Liver (tissue), 9 donors: ENCODE data around the gene ARHGEF33. TPM values are rescaled to one million over a fixed set of nuclear protein-coding genes. Genes with fewer than 3 reads are reported as not detected.

Source experiments
- DNase-seq: peaks from one replicate; pipeline ENCODE4 v3.0.0-alpha.2; 2017; ENCODE audit warnings: low spot score
- H3K27ac ChIP-seq, 2 donors: one replicate each; pipeline ENCODE4 v1.7.0; 2013; ENCODE audit warnings: inconsistent platforms in 2 of 2, low read length in 2 of 2, control low read depth in 1 of 2, low read depth in 1 of 2, mild to moderate bottlenecking in 1 of 2
- H3K27me3 ChIP-seq, 4 donors: one replicate each; pipeline versions ENCODE4 v1.6.1 to v1.7.0; 2013; ENCODE audit warnings: low read length in 3 of 4, inconsistent platforms in 1 of 4, mild to moderate bottlenecking in 1 of 4, moderate library complexity in 1 of 4; ENCODE audit not compliant: control insufficient read depth in 4 of 4, insufficient read depth in 4 of 4
- H3K36me3 ChIP-seq, 4 donors: one replicate each; pipeline versions ENCODE4 v1.6.1 to v1.7.0; 2013; ENCODE audit warnings: low read length in 3 of 4, mild to moderate bottlenecking in 3 of 4, low read depth in 1 of 4, moderate library complexity in 1 of 4; ENCODE audit not compliant: control insufficient read depth in 4 of 4, insufficient read depth in 3 of 4
- H3K4me1 ChIP-seq, 4 donors: one replicate each; pipeline versions ENCODE4 v1.6.1 to v1.7.0; 2013; ENCODE audit warnings: low read length in 3 of 4, mild to moderate bottlenecking in 3 of 4, moderate library complexity in 1 of 4; ENCODE audit not compliant: control insufficient read depth in 4 of 4, insufficient read depth in 4 of 4
- H3K4me3 ChIP-seq, 3 donors: one replicate each; pipeline versions ENCODE4 v1.6.1 to v1.7.0; 2013; ENCODE audit warnings: low read length in 3 of 3, control low read depth in 1 of 3, low read depth in 1 of 3, mild to moderate bottlenecking in 1 of 3
- H3K9ac ChIP-seq, 2 donors: one replicate each; pipeline ENCODE4 v1.7.0; 2013; ENCODE audit warnings: low read length in 2 of 2, mild to moderate bottlenecking in 2 of 2, moderate library complexity in 2 of 2, control low read depth in 1 of 2, low read depth in 1 of 2
- H3K9me3 ChIP-seq, 4 donors: one replicate each; pipeline versions ENCODE4 v1.6.1 to v1.7.0; 2013; ENCODE audit warnings: low read length in 3 of 4; ENCODE audit not compliant: control insufficient read depth in 4 of 4
- ATF3 ChIP-seq: IDR thresholded peaks from 2 replicates; pipeline ENCODE4 v1.6.1; 2016; ENCODE audit warnings: antibody characterized with exemption
- EGR1 ChIP-seq, 2 donors: IDR thresholded peaks; 2 replicates each; pipeline ENCODE4 v1.6.1; 2016 to 2018; ENCODE audit warnings: antibody characterized with exemption in 2 of 2, low read depth in 2 of 2
- FOXA2 ChIP-seq: IDR thresholded peaks from 2 replicates; pipeline ENCODE4 v1.6.1; 2016; ENCODE audit warnings: antibody characterized with exemption
- GABPA ChIP-seq, 2 donors: IDR thresholded peaks in 1 of 2; conservative IDR thresholded peaks in 1 of 2; 2 replicates each; pipeline ENCODE4 v1.6.1; 2016; ENCODE audit warnings: antibody characterized with exemption in 2 of 2, mild to moderate bottlenecking in 1 of 2, moderate library complexity in 1 of 2
- JUND ChIP-seq, 2 donors: IDR thresholded peaks; 2 replicates each; pipeline ENCODE4 v1.6.1; 2016; ENCODE audit warnings: antibody characterized with exemption in 2 of 2
- RAD21 ChIP-seq, 2 donors: IDR thresholded peaks; 2 replicates each; pipeline ENCODE4 v1.6.1; 2016; ENCODE audit warnings: antibody characterized with exemption in 2 of 2, mild to moderate bottlenecking in 2 of 2
- REST ChIP-seq: IDR thresholded peaks from 2 replicates; pipeline ENCODE4 v1.6.1; 2016; ENCODE audit warnings: antibody characterized with exemption, mild to moderate bottlenecking
- RXRA ChIP-seq, 2 donors: IDR thresholded peaks; 2 replicates each; pipeline ENCODE4 v1.6.1; 2017 to 2018; ENCODE audit warnings: antibody characterized with exemption in 2 of 2, mild to moderate bottlenecking in 1 of 2
- SP1 ChIP-seq: IDR thresholded peaks from 2 replicates; pipeline ENCODE4 v1.6.1; 2018; ENCODE audit warnings: antibody characterized with exemption, mild to moderate bottlenecking
- ZBTB33 ChIP-seq: IDR thresholded peaks from 2 replicates; pipeline ENCODE4 v1.6.1; 2016; ENCODE audit warnings: antibody characterized with exemption
- WGBS: extraction: QIAGEN DNeasy Blood & Tissue Kit; methylation state at CpG from one replicate; pipeline ENCODE4 v1.1.7; 2013; 5-methylcytosine and 5-hydroxymethylcytosine counted together
- polyA plus RNA-seq, 2 donors: library from polyadenylated mRNA; stranded (reverse) in 1 of 2; unstranded in 1 of 2; fragments of 200-250 nt in 1 of 2; fragments of >200 nt in 1 of 2; fragmentation: Nextera tagmentation in 1 of 2; extraction: Ambion mirVana in 1 of 2; gene quantifications; one replicate each; pipeline versions ENCODE4 v1.2.1 to v1.2.3, GENCODE V29; 2013 to 2015
- total RNA-seq, 2 donors: library from RNA; depleted of rRNA; stranded (reverse); fragments of >200 nt; gene quantifications; one replicate each; pipeline ENCODE4 v1.2.3, GENCODE V29; 2014
- donor health status: healthy.
- donor health status: healthy.
- donor health status: healthy.
- donor health status: healthy.
- donor health status: healthy.

ARHGEF33 gene
- total and polyA plus RNA-seq, 4 donors: 0.05 to 0.33 (median 0.08) TPM; not detected in 1

GRCh38 chr2:38945372-38945771 lies 55.7 kb downstream of the ARHGEF33 start:
- H3K27ac ChIP-seq: no peak overlapping the region
- no peak for DNase-seq
- WGBS: 93% methylated on average over 4 of the region's 4 CpGs
- no peaks in the 10 kb centered on the region for H3K9me3 ChIP-seq
- peaks cover 0 to 3% (median 0%) of the 10 kb centered on the region in 4 donors for H3K4me1 ChIP-seq
- no peak overlapping the region for H3K4me3 ChIP-seq
- no peaks in the 10 kb centered on the region for H3K27me3 ChIP-seq
- TF ChIP-seq FOXA2 (no peak), GABPA (IDR thresholded peaks at IDR 0.05 in 1 of 2, conservative IDR thresholded peaks at IDR 0.05 in 1 of 2) (no peak)
- H3K9ac ChIP-seq: no peak overlapping the region
- no peaks in the 10 kb centered on the region for H3K36me3 ChIP-seq

GRCh38 chr2:38945911-38946310 lies 56.2 kb downstream of the ARHGEF33 start:
- Histone ChIP-seq H3K9ac (no peak overlapping the region), H3K4me1 (peaks cover 0 to 3% (median 0%) of the 10 kb centered on the region in 4 donors), H3K27ac (no peak overlapping the region), H3K9me3 (no peaks in the 10 kb centered on the region), H3K4me3 (no peak overlapping the region), H3K36me3 (no peaks in the 10 kb centered on the region), H3K27me3 (no peaks in the 10 kb centered on the region)
- no peak for DNase-seq
- WGBS: 84% methylated on average over 5 of the region's 5 CpGs
- TF ChIP-seq REST: no peak
- TF ChIP-seq JUND (IDR thresholded peaks at IDR 0.05): no peak
- TF ChIP-seq RXRA (IDR thresholded peaks at IDR 0.05): no peak
- no peak for TF ChIP-seq RAD21 (IDR thresholded peaks at IDR 0.05)
- no peak for TF ChIP-seq ZBTB33

- DNase-seq: peak; percentile 60
- Histone ChIP-seq H3K4me1 (peaks cover 0 to 3% (median 0%) of the 10 kb centered on the region in 4 donors), H3K4me3 (no peak overlapping the region), H3K36me3 (no peaks in the 10 kb centered on the region), H3K27ac (no peak overlapping the region), H3K9ac (no peak overlapping the region), H3K27me3 (no peaks in the 10 kb centered on the region), H3K9me3 (no peaks in the 10 kb centered on the region)
- WGBS: 56% methylated on average over 11 of the region's 11 CpGs
- TF ChIP-seq EGR1 (IDR thresholded peaks at IDR 0.05; ENCODE audit: low read depth in 2 of 2) (no peak), SP1 (no peak), RXRA (IDR thresholded peaks at IDR 0.05) (no peak), ZBTB33 (no peak), GABPA (IDR thresholded peaks at IDR 0.05 in 1 of 2, conservative IDR thresholded peaks at IDR 0.05 in 1 of 2) (no peak), REST (no peak), ATF3 (no peak), FOXA2 (no peak)
Observed at GRCh38 chr2:38947241-38948239, 57.9 kb downstream of the ARHGEF33 start.
